ENCODE results near the gene FAF1. TPM values are rescaled to one million over a fixed set of nuclear protein-coding genes. Genes with fewer than 3 reads are reported as not detected.

FAF1 gene
- total RNA-seq, 1 donor from 2014 or later = 47.3 TPM

DNA sequence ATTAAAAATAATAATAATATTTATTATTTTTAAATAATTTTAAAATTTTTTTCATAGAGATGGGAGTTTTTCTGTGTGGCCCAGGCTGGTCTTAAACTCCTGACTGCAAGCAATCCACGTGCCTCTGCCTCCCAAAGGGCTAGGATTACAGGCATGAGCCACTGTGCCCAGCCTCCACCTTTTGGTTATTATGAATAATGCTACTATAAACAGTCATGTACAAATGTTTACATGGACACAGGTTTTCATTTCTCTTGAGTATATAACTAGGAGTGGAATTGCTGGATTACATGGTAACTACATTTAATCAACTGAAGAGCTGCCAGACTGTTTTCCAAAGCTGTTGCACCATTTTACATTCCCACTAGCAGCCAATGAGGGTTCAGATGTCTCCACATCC is 433.6 kb downstream of the FAF1 start:
- no peak for DNase-seq (ENCODE audit: low spot score in 2 of 2)
- FAIRE-seq = no peak

DNA sequence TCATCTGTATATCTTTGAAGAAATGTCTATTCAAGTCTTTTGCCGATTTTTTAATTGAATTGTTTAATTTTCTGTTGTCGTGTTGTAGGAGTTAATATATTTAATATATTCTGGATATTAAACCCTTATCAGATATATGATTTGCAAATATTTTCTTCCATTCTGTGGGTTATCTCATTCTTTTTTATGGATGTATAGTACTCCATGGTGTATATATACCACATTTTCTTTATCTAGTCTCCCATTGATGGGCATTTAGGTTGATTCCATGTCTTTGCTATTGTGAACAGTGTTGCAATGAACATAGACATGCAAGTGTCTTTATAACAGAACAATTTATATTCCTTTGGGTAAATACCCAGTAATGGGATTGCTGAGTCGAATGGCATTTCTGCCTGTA is 436.5 kb downstream of the FAF1 start:
- no peak for FAIRE-seq
- DNase-seq (ENCODE audit: low spot score in 2 of 2) = no peak

DNA sequence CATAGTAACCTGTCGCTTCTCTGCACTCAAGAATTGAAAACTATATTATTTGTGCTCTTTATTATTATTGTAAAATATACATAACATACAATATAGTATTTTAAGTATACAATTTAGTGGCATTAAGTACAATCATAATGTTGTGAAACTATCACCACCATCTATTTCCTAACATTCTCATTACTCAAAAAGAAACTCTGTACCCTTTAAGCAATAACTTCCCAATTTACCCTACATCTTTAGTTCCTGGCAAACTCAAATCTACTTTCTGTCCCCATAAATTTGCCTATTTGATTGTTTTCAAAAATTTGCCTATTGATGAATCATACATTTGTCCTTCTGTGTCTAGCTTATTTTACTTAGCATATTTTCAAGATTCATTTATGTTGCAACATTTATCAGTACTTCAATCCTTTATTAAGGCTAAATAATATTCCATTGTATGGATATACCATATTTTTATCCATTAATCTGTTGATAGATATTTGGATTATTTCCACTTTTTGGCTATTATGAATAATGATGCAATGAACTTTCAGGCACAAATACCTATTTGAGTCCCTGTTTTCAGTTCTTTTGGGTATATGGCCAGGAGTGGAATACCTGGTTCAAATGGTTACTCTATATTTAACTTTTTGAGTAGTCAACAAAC is 437.2 kb downstream of the FAF1 start:
- FAIRE-seq (no peak), DNase-seq (ENCODE audit: low spot score in 2 of 2) (no peak)

DNA sequence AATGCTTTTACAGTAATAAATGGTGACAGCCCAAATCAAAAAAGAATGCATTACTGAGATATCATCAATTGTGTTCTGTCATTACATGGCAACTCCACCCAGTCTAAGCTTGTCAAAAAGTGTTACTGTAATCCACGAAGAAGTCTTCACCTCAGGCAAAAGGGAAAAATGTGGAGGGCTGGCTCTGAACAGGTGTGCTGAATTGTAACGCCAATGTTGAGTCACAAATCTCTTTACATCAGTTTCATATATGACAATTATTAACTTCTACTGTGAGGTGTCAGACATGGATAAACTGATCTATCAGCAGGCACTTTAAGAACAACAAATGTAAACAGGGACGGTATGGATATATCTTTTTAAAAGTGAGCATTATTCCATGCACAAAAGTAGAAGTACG is 438.4 kb downstream of the FAF1 start:
- no peak for FAIRE-seq
- DNase-seq (ENCODE audit: low spot score in 2 of 2) = no peak

DNA sequence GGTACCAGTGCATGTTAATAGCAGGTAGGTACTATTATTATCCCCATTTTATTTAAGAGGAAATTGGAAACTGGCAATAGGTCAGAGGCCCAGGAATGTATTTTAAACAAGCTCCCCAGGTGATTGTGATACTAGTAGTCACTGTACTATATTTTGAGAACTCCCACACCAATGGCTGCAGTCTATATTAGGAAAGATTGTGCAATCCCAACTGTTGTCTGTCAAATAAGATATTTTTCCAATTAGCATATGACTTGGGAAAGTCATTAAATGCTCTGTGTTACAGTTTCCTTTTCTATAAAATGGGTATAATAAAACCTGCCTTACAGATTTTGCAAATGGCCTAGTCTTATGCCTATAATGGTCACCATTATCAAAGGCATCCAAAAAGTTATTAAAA is 442.6 kb downstream of the FAF1 start:
- no peak for DNase-seq (ENCODE audit: low spot score in 2 of 2)
- FAIRE-seq = no peak

DNA sequence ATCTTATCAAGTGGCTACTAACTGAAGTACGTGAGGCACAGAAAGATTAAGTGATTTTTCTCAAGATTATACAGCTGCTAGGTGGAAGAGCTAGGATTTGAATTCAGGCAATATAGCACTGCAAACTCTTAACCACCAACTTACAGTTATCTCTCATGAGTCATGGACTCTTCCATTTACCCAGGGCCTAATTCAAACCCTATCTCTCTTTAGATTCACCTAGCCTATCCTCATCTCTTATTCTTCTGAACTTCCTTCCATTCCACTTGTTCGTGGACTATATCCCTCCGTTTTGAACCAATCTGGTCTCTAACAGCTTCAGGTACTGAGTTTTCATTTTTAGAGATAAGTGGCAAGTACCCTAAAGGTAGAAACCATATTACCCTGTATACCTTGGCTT is 444.0 kb downstream of the FAF1 start:
- DNase-seq (ENCODE audit: low spot score in 2 of 2) = no peak
- no peak for FAIRE-seq

DNA sequence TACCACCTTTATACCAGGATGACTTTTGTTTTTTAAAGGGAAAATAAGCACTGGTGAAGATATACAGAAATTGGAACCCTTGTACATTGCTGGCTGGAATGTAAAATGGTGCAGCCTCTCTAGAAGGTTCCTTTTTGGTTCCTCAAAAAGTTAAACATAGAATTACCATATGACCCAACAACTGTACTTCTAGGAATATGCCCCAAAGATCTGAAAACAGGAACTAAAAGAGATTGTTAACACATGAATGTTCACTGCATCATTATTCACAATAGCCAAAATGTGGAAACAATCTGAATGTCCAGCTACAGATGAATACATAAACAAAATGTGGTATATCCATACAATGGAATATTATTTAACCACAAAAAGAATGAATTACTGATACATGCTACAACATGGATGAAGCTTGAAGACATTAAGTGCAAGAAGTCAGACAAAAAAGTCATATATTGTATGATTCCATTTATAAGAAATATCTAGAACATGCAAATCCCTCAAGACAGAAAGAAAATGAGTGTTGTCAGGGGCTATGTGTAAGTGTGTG is 452.0 kb downstream of the FAF1 start:
- FAIRE-seq (no peak), DNase-seq (ENCODE audit: low spot score in 2 of 2) (no peak)

DNA sequence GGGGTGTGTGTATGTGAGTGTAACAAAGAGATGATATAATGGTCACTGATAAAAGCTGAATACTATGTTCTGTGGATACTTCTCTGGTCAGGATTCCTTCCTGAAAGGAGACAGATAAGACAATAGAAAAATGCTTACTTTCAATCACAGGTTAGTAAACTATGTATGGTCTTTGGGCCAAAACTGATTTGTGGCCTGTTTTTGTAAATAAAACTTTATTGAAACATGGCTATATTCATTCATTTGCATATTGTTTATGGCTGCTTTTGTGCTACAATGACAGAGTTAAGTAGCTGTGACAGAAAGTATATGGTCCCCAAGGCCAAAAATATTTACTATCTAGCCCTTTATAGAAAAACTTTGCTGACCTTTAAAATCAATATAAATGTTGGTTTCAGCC is 454.6 kb downstream of the FAF1 start:
- DNase-seq (ENCODE audit: low spot score in 2 of 2) (no peak), FAIRE-seq (no peak)

DNA sequence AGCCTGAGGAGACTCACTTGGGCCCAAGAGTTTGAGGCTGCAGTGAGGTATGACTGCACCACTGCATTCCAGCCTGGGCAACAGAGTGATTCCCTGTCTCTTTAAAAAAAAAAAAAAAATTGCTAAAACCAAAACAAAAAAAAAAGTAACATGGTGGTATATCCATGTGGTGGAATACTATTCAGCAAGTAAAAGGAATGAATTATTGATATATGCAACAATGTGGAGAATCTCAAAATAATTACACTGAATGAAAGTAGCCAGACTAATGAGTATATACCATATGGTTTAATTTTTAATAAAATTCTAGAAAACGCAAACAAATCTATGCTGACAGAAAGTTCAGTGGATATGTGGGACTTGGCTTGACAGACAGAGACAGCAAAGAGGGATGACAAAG is 456.6 kb downstream of the FAF1 start:
- FAIRE-seq (no peak), DNase-seq (ENCODE audit: low spot score in 2 of 2) (no peak)

DNA sequence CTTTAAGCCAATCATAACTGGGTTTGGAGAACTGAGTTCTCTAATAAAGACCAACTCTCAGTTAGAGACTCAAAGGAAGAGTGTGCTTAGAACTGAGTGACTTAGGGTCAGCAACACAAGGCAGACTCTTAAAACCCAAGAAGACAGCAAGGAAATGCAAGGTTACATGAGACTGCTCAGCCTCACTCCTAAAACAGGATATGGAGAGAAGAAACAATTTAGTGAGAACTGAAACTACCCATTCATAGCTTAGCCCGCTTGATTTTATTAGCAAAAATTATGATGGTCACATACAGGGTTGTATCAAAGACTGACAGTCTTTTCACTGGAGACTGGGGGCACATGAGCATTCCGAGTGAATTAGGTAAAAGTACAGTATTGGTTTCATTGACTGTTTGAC is 457.9 kb downstream of the FAF1 start:
- FAIRE-seq (no peak), DNase-seq (ENCODE audit: low spot score in 2 of 2) (no peak)

DNA sequence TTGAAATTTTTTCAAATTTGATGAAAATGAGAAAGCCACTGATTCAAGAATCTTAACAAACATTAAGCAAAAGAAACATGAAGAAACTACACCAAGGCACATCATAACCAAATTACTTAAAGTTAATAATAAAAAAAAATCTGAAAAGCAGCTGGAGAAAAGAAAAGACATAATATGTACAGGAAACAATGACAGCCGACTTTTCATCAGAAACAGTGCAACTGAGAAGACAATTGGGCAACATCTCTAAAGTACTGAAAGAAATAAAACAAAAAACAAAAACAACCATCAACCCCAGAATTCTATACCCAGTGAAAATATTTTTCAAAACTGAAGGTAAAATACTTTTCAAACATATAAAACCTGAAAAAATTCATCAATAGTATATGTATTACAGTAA is 463.1 kb downstream of the FAF1 start:
- FAIRE-seq (no peak), DNase-seq (ENCODE audit: low spot score in 2 of 2) (no peak)

DNA sequence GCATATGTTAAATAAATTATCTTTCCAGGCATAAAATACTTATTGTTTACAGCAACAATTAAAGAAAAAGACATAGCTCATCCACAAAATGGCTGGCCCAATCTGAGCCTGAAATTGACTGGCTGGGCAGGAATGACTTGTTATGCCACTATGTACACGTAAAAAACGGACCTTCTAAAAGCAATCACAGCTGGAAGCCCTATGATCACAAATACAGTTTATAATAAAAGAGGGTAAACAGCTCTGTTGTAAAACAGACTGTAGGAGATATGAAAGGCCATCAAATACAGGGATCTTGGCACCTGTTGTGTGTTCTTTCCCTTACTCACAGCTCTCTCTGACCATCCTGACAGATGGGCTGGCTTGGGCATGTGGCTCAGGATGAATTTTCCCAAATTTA is 466.4 kb downstream of the FAF1 start:
- DNase-seq (ENCODE audit: low spot score in 2 of 2) = no peak
- FAIRE-seq = no peak

DNA sequence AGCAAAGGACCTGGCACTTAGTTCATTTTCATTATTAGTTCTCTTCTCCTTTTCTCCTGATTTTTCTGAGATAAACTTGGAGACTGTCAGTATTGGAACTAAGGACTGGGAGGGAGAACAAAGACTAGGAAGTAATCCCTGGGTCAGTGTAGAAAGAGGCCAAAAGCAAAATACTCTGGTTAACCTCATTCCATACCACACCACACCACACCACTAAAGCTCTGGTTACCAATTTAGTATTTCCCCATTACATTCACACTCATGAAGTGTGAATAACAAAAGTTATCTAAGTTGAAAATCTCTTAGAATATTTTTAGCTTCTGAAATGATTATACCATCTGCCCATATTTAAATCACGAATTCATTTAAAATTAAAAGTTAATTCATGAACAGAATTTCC is 467.9 kb downstream of the FAF1 start:
- DNase-seq (ENCODE audit: low spot score in 2 of 2) = no peak
- no peak for FAIRE-seq

DNA sequence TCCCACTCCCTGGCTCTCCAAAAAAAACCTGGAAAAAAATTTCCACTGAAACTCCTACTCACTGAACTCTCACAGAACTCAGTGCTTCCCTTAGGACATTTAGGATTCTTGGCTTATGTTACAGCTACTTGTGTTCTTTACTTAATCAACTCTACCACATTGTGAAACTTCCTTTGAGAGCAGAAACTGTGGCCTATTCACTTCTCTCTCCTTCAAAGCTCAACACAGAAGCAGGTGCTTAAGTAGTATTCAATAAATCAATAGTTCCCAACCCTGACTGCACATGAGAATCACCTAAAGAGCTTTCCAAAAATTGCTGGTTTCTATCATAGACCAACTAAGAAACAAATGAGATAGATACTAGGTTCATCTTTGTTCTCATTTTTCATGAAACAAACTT is 468.9 kb downstream of the FAF1 start:
- FAIRE-seq (no peak), DNase-seq (ENCODE audit: low spot score in 2 of 2) (no peak)

DNA sequence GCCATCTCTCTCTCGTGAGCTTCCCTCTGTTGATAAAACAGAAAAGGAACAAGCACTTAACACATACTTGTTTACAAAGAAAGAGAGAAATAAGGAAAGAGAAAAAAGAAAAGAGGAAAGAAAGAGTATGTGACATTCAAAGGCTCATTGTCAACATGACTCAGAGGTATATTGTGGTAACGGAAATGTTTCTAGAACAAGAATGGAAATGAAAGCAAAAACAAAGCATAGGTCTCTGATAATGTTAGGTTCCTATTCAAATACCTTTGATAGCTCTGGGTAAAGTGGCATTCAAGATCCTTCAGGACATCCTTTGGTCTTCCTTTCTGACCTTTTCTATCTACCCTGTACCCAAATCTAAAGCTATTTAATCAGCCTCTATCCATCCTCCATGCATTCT is 469.4 kb downstream of the FAF1 start:
- no peak for DNase-seq (ENCODE audit: low spot score in 2 of 2)
- FAIRE-seq = no peak

DNA sequence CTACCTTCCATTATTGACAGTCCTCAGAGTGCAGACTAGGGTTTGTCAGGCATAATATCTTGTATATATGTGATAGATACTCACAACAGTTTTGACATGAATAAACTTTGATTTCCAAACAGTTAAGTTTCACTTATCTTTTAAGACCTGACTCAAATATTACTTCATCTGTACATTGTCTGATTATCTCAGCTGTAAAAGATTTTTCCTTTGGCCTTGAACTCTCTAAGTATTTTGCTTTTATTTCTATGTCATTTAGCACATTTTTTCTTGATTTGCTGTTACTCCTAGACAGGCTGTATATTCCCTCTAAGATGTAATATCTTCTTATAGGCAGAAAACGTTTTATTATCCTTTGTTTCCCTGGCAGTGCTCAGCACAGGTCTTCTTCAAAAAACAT is 471.2 kb downstream of the FAF1 start:
- no peak for DNase-seq (ENCODE audit: low spot score in 2 of 2)
- FAIRE-seq = no peak

DNA sequence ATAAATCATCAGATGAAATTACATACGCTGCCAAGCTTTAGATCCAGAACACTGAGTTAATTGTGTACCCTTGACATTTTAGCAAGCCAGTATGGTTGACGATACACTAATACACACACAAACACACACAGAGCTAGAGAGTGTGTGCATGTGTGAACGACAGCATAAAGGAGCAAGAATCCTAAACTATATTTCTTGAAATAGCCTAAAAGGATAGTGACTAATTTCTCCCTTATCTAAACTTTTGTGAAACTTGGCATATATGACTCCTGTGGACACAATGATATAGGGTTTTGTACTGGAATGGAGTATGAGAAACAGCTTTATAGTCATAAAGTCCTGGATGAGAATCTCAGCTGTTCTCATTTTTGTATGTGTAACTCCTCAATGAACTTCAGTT is 471.7 kb downstream of the FAF1 start:
- FAIRE-seq (no peak), DNase-seq (ENCODE audit: low spot score in 2 of 2) (no peak)

DNA sequence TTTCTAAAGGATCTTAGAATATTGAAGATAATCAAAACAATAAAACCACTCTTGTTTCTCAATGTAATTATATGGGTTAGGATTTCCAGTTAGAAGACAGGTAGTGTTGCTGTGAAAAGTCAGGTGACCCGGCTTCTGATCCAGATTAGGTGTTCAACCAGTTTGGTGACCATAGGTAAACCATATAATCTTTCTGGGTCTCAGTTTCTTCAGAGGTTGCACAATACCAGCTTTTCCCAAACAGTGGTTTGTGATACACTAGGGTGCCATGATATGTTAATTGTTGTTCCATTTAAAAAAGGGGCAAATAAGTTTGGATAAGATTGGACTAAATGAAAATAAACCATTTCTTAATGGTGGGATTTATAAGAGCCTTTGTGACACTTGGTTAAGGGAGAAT is 472.3 kb downstream of the FAF1 start:
- FAIRE-seq = no peak

DNA sequence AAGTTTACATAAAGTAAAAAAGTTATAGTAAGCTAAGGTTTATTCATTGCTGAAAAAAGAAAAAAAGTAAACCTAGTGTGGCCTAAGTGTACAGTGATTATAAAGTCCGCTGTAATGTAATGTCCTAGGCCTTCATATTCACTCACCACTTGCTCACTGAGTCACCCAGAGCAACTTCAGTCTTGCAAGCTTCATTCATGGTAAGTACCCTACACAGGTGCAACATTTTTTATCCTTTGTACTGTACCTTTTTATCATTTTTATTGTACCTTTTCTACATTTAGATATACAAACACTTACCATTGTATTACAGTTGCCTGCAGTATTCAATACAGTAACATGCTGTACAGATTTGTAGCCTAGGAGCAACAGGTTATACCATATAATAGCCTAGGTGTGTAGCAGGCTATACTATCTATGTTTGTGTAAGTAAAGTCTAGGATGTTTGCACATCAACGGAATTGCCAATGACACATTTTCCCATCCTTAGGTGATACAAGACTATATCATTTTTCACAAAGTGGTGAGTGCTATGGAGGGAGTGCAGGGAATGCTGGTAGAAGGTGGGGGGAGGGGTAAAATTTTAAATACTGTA is 478.8 kb downstream of the FAF1 start:
- FAIRE-seq (no peak), DNase-seq (ENCODE audit: low spot score in 2 of 2) (no peak)

More for the DNA sequence above, 472.3 kb downstream of the FAF1 start:
- no peak for DNase-seq (ENCODE audit: low spot score in 2 of 2)

DNA sequence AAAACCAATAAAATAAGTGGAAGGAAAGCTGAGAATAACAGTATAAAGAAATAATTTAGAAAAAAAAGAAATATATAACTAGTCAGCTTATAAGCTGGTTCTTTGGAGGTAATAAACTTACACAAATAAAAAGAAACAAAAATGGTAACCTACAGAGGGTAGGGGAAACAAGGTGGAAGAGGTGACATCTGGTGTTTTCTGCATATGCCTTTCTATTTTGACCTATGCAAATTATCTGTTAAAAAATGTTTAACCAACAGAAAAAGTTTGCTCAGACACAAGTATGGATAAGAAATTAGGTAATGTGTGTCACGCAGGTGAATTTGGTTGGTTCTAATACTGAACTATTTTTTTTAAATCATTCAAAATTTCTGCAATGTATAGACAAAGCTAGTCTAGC is 483.3 kb downstream of the FAF1 start:
- DNase-seq (ENCODE audit: low spot score in 2 of 2) (no peak), FAIRE-seq (peak; percentile 17)

DNA sequence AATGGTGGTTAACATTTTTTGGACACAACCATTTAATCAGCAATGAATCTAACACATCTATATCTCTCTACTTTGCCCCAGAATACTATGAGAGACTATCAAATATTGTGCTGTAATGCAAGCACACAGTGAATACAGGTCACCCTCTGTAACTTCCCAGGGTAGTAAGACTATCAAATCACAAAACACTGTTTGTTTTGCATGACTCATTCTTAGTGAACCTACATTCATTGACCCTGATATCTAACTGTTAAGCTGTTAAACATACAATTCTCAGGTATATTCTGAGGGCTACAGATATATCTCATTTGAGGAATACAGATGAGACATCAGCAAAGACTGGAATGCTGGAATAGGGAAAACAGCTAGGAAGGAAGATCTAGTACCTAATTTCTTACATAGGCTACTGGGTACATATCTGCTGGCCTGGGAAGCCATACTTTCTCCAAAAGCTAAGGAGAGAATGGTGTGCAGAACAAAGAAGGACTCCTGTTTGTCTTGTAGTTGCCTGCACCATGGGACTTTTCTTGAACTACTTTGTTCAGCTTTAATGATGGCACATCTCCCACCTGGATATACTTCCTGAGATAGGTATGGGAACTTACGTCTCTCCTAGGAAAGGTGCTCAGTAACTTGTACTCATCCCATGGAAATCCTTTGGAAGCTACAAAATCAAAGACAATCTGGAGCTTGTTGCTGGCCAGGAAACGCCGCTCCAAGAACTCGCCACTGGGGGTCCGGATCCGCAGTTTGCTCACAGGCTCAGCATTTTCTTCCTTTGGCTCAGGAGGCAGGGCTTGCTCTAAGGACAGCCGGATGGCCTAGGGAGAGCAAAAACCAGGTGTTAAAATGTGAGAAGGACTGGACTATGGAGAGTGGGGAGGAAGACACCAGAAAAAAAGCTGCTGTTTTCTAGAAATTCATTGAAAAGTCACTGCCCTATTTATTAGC is 484.9 kb downstream of the FAF1 start:
- FAIRE-seq (no peak), DNase-seq (ENCODE audit: low spot score in 2 of 2) (no peak)

Measured in frontal cortex (tissue), 4 donors.